GM20000 (cell line): ENCODE measurements around the gene MYCBP2.

ENCODE experiments used
- DNase-seq: peaks from one replicate; pipeline ENCODE4 v3.0.0; 2012; ENCODE audit warnings: low spot score
- CTCF ChIP-seq: IDR thresholded peaks from 2 replicates; pipeline ENCODE4 v1.5.1; 2012; ENCODE audit warnings: mild to moderate bottlenecking, control low read depth; ENCODE audit errors: extremely low read depth, missing control alignments

Gene MYCBP2

GRCh38 chr13:77099415-77099814, 227.5 kb downstream of the MYCBP2 start:
- no peak for TF ChIP-seq CTCF
- no peak for DNase-seq

GRCh38 chr13:77095288-77095687, 231.6 kb downstream of the MYCBP2 start:
- DNase-seq = no peak
- TF ChIP-seq CTCF = no peak

GRCh38 chr13:77094773-77095172, 232.1 kb downstream of the MYCBP2 start:
- TF ChIP-seq CTCF = no peak

GRCh38 chr13:77093735-77094134, 233.2 kb downstream of the MYCBP2 start:
- DNase-seq = no peak
- TF ChIP-seq CTCF = no peak

More at GRCh38 chr13:77094773-77095172, 232.1 kb downstream of the MYCBP2 start:
- no peak for DNase-seq

- DNase-seq = no peak
- no peak for TF ChIP-seq CTCF
Measured at GRCh38 chr13:77084755-77085154, 242.1 kb downstream of the MYCBP2 start.

- DNase-seq = no peak
- no peak for TF ChIP-seq CTCF
Measured at GRCh38 chr13:77079902-77080413, 246.9 kb downstream of the MYCBP2 start.

GRCh38 chr13:77067519-77067918, 259.4 kb downstream of the MYCBP2 start:
- DNase-seq = no peak
- TF ChIP-seq CTCF = no peak
